GM13976 (cell line): ENCODE results near the gene KPNB1.

ENCODE experiments used
- DNase-seq: peaks from one replicate; pipeline ENCODE4 v3.0.0; 2012; ENCODE audit warnings: low spot score
- CTCF ChIP-seq: IDR thresholded peaks from 2 replicates; pipeline ENCODE4 v1.5.1; 2012; ENCODE audit warnings: borderline replicate concordance, mild to moderate bottlenecking; ENCODE audit not compliant: insufficient read depth; ENCODE audit errors: extremely low read depth, missing control alignments, control extremely low read depth
- in situ Hi-C: fragments of 300-500 bp; cut with MboI; formaldehyde crosslinking; loops from one replicate; pipeline ENCODE4 v1.12.0; 2022; ENCODE audit warnings: low sequenced_read_pairs, mixed read lengths, inconsistent platforms; ENCODE audit not compliant: unreplicated experiment

Gene KPNB1

GRCh38 chr17:47698749-47699535 lies 49.2 kb downstream of the KPNB1 start:
- in situ Hi-C loops = loop anchor here (10.0 kb wide), 1 partner anchor 96 kb away; no protein-coding TSS in a partner anchor
- DNase-seq = peak; percentile 95

GRCh38 chr17:47699536-47699840 lies 49.8 kb downstream of the KPNB1 start:
- no peak for TF ChIP-seq CTCF
- DNase-seq = no peak
- in situ Hi-C loops = loop anchor here (10.0 kb wide), 1 partner anchor 95 kb away; no protein-coding TSS in a partner anchor

More at GRCh38 chr17:47698749-47699535, 49.2 kb downstream of the KPNB1 start:
- peak; percentile 91 for TF ChIP-seq CTCF

GRCh38 chr17:47700471-47701449 lies 51.0 kb downstream of the KPNB1 start:
- TF ChIP-seq CTCF = no peak
- in situ Hi-C loops = no loop called here

GRCh38 chr17:47701608-47702007 lies 51.9 kb downstream of the KPNB1 start:
- in situ Hi-C loops = no loop called here
- no peak for TF ChIP-seq CTCF
- DNase-seq = no peak

More at GRCh38 chr17:47700471-47701449, 51.0 kb downstream of the KPNB1 start:
- DNase-seq = no peak

- DNase-seq = no peak
- in situ Hi-C loops = no loop called here
- no peak for TF ChIP-seq CTCF
Observed at GRCh38 chr17:47702391-47702995, 52.8 kb downstream of the KPNB1 start.

- in situ Hi-C loops = no loop called here
- DNase-seq = peak; percentile 71
- no peak for TF ChIP-seq CTCF
Observed at GRCh38 chr17:47703191-47703591, 53.5 kb downstream of the KPNB1 start.
